HEK293 (cell line): Measurements from ENCODE around the gene HDLBP.

Experiments
- CTCF ChIP-seq: fragments of 450-650 bp; formaldehyde crosslinking; IDR thresholded peaks from 2 replicates; pipeline ENCODE4 v1.5.1; 2016; ENCODE audit warnings: missing biosample characterization, missing genetic modification characterization
- PRDM1 ChIP-seq: fragments of 450-650 bp; formaldehyde crosslinking; IDR thresholded peaks from 2 replicates; pipeline ENCODE4; 2016; ENCODE audit warnings: missing biosample characterization, missing genetic modification characterization
- ZBTB10 ChIP-seq: fragments of 450-650 bp; formaldehyde crosslinking; IDR thresholded peaks from 2 replicates; pipeline ENCODE4 v1.5.1; 2016; ENCODE audit warnings: missing biosample characterization, missing genetic modification characterization
- ZBTB11 ChIP-seq: fragments of 450-650 bp; formaldehyde crosslinking; conservative IDR thresholded peaks from 2 replicates; pipeline ENCODE4 v1.5.1; 2016; ENCODE audit warnings: low read depth, missing biosample characterization, missing genetic modification characterization

- no peak for TF ChIP-seq PRDM1 (tag by site-specific recombination)
- TF ChIP-seq CTCF (tag by site-specific recombination): no peak
- TF ChIP-seq ZBTB10 (tag by site-specific recombination): no peak
- TF ChIP-seq ZBTB11 (tag by site-specific recombination): no peak
Observed at GRCh38 chr2:241199286-241199685, 116.2 kb downstream of the HDLBP start.
